Mesendoderm (in vitro differentiated cells): ENCODE measurements around the gene WDR83. TPM values are rescaled to one million over a fixed set of nuclear protein-coding genes. Genes with fewer than 3 reads are reported as not detected.
"Not testable (repeated sequence)": the region's sequence is repeated elsewhere in the genome, so short reads cannot be mapped to it uniquely, and the experiment has no call there.

Source experiments
- DNase-seq: peaks from one replicate; pipeline ENCODE4 v3.0.0; 2013
- H2AK5ac ChIP-seq: 2 replicates; pipeline ENCODE4 v1.6.1; 2013; ENCODE audit warnings: low read length, inconsistent platforms
- H2BK120ac ChIP-seq: 2 replicates; pipeline ENCODE4 v1.6.1; 2013; ENCODE audit warnings: low read depth, mild to moderate bottlenecking, low read length, moderate library complexity, mixed read lengths
- H2BK15ac ChIP-seq: replicated peaks from 2 replicates; pipeline ENCODE4 v1.6.1; 2013; ENCODE audit warnings: low read depth, mild to moderate bottlenecking, moderate library complexity
- H2BK5ac ChIP-seq: 2 replicates; pipeline ENCODE4 v1.6.1; 2013; ENCODE audit warnings: low read length, inconsistent platforms
- H3K18ac ChIP-seq: 2 replicates; pipeline ENCODE4 v1.6.1; 2013; ENCODE audit warnings: mild to moderate bottlenecking, low read length, mixed read lengths
- H3K23ac ChIP-seq: one replicate; pipeline ENCODE4 v1.6.1; 2013; ENCODE audit warnings: low read length
- H3K27ac ChIP-seq: 2 replicates; pipeline ENCODE4 v1.5.1; 2013; ENCODE audit warnings: low read depth, mild to moderate bottlenecking, inconsistent platforms, low read length, moderate library complexity
- H3K27me3 ChIP-seq: 2 replicates; pipeline ENCODE4 v1.6.1; 2013; ENCODE audit warnings: low read length, control low read depth, mild to moderate bottlenecking, inconsistent platforms; ENCODE audit not compliant: insufficient read depth, poor library complexity
- H3K36me3 ChIP-seq: 2 replicates; pipeline ENCODE4 v1.6.1; 2013; ENCODE audit warnings: low read length, inconsistent platforms; ENCODE audit not compliant: control insufficient read depth, insufficient read depth
- H3K4ac ChIP-seq: one replicate; pipeline ENCODE4 v1.6.1; 2013; ENCODE audit warnings: low read depth, mild to moderate bottlenecking, low read length, moderate library complexity
- H3K4me1 ChIP-seq: 2 replicates; pipeline ENCODE4 v1.6.1; 2013; ENCODE audit warnings: low read depth, low read length, inconsistent platforms; ENCODE audit not compliant: control insufficient read depth
- H3K4me2 ChIP-seq: 2 replicates; pipeline ENCODE4 v1.6.1; 2013; ENCODE audit warnings: low read length
- H3K4me3 ChIP-seq: 2 replicates; pipeline ENCODE4 v1.5.1; 2013; ENCODE audit warnings: mild to moderate bottlenecking, low read length
- H3K56ac ChIP-seq: one replicate; pipeline ENCODE4 v1.6.1; 2013; ENCODE audit warnings: low read length
- H3K79me1 ChIP-seq: 2 replicates; pipeline ENCODE4 v1.6.1; 2013; ENCODE audit warnings: low read length, inconsistent platforms
- H3K79me2 ChIP-seq: 2 replicates; pipeline ENCODE4 v1.6.1; 2013; ENCODE audit warnings: mild to moderate bottlenecking, low read length; ENCODE audit not compliant: control insufficient read depth, insufficient read depth
- H3K9ac ChIP-seq: 2 replicates; pipeline ENCODE4 v1.6.1; 2013; ENCODE audit warnings: low read length, inconsistent platforms
- H4K5ac ChIP-seq: one replicate; pipeline ENCODE4 v1.6.1; 2013; ENCODE audit warnings: low read length
- H4K8ac ChIP-seq: one replicate; pipeline ENCODE4 v1.6.1; 2013; ENCODE audit warnings: low read depth, mild to moderate bottlenecking, control low read depth, low read length, moderate library complexity
- WGBS: extraction: QIAGEN DNeasy Blood & Tissue Kit; methylation state at CpG from one replicate; pipeline ENCODE4 v1.1.7; 2013; ENCODE audit warnings: low lambda C conversion rate, missing lambda C conversion rate; ENCODE audit not compliant: insufficient coverage; ENCODE audit errors: extremely low coverage; 5-methylcytosine and 5-hydroxymethylcytosine counted together
- polyA plus RNA-seq, 2 experiments: library from polyadenylated mRNA; stranded (reverse); fragments of 200-250 nt; gene quantifications; one replicate each; pipeline ENCODE4 v1.2.3, GENCODE V29; 2013

WDR83 gene, protein sequence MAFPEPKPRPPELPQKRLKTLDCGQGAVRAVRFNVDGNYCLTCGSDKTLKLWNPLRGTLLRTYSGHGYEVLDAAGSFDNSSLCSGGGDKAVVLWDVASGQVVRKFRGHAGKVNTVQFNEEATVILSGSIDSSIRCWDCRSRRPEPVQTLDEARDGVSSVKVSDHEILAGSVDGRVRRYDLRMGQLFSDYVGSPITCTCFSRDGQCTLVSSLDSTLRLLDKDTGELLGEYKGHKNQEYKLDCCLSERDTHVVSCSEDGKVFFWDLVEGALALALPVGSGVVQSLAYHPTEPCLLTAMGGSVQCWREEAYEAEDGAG
- 6.8 TPM for polyA plus RNA-seq (2013, experiment 1 of 2)
- polyA plus RNA-seq (2013, experiment 2 of 2) = 6.5 TPM

DNA sequence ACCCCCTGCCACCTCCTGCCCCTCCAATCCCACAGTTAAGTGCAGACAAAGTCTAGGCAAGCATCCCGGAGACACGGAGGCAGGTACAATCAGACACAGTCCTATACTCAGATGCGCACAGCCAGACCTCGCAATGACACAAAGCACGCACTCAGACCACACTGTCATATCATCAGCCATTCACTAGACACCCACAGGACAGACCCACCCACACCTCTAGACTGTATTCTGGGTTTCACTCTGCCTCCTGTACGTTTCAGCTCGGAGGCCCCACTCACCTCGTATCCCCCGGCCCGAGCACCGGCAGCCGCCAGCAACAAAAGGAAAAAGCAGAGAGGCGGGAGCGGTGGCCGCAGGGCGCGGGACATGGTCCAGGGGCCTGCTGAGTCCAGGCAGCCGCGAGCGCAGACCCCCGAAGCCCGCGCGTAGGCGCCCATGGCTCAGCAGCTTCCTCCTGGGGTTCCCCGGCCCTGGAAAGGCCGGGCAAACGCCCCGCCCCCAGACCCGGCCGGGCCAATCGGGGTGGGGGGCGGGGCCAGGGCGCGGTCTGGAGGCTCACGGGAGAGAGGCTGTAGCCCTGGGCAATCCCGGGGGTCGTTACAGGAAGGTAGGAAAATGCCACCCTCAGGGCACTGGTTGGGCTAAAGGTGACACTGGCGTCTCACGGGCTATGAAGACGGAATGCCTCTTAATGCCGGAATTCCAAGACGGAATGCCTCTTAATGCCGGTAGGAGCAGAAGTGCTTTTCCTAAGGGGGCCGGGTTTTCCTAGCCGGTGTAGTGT, at the start of gene WDR83, which contains the start of gene MAN2B1:
TSS of gene WDR83 (plus strand) at position 543 of the 784 bp plus-strand sequence. CDS start 2,984 bp downstream, outside the sequence.
TSS of gene MAN2B1 (minus strand) at position 478 of the 784 bp plus-strand sequence. CDS start at position 437, 41 bp downstream.
- no peak within 1 kb of the TSS for H2BK120ac ChIP-seq
- H2BK15ac ChIP-seq = no peak within 1 kb of the TSS
- peaks cover 4% of the 10 kb centered on the region for H3K36me3 ChIP-seq
- WGBS = no CpG with 5 or more reads among the region's 46 CpGs
- H4K5ac ChIP-seq = peak within 1 kb of the TSS; percentile 56
- H3K4me2 ChIP-seq = peak within 1 kb of the TSS; percentile 100
- H3K79me1 ChIP-seq = peaks cover 18% of the 10 kb centered on the region
- peak within 1 kb of the TSS; percentile 88 for H2AK5ac ChIP-seq
- peak within 1 kb of the TSS; percentile 10 for H3K27ac ChIP-seq
- H3K56ac ChIP-seq = peak within 1 kb of the TSS; percentile 98
- H3K9ac ChIP-seq = peak within 1 kb of the TSS; percentile 97
- H3K79me2 ChIP-seq = peaks cover 8% of the 10 kb centered on the region
- H3K27me3 ChIP-seq = no peaks in the 10 kb centered on the region
- peak within 1 kb of the TSS; percentile 79 for H3K4me3 ChIP-seq
- DNase-seq = peak; percentile 91
- H2BK5ac ChIP-seq = no peak within 1 kb of the TSS
- peak within 1 kb of the TSS; percentile 80 for H3K23ac ChIP-seq
- H3K18ac ChIP-seq = peak within 1 kb of the TSS; percentile 33
- no peak within 1 kb of the TSS for H3K4ac ChIP-seq
- no peak within 1 kb of the TSS for H4K8ac ChIP-seq
- peaks cover 3% of the 10 kb centered on the region for H3K4me1 ChIP-seq

DNA sequence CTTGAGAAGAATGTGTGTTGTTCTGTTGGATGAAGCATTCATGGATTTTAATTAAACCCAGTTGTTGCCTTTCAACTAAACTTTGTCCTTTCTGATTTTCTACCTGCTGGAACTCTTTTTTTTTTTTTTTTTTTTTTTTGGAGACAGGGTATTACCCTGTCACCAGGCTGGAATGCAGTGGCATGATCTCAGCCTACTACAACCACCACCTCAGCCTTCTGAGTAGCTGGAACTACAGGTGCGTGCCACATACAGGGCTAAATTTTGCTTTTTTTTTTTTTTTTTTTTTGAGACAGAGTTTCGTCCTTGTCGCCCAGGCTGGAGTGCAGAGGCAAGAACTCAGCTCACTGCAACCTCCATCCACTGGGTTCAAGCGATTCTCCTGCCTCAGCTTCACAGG, 49.0 kb upstream of the WDR83 start:
- H3K4me3 ChIP-seq = no peak overlapping the region
- no peak overlapping the region for H4K5ac ChIP-seq
- H2AK5ac ChIP-seq = no peak overlapping the region
- peaks cover 41% of the 10 kb centered on the region for H3K79me2 ChIP-seq
- no peaks in the 10 kb centered on the region for H3K27me3 ChIP-seq
- no peak overlapping the region for H2BK5ac ChIP-seq
- H3K4ac ChIP-seq = no peak overlapping the region
- H3K79me1 ChIP-seq = peaks cover 1% of the 10 kb centered on the region
- no peaks in the 10 kb centered on the region for H3K4me1 ChIP-seq
- H3K23ac ChIP-seq = no peak overlapping the region
- H2BK15ac ChIP-seq = no peak overlapping the region
- H3K4me2 ChIP-seq = no peak overlapping the region
- DNase-seq = no peak
- no peak overlapping the region for H3K56ac ChIP-seq
- no peaks in the 10 kb centered on the region for H3K36me3 ChIP-seq
- no CpG with 5 or more reads among the region's 4 CpGs for WGBS
- no peak overlapping the region for H3K9ac ChIP-seq
- no peak overlapping the region for H2BK120ac ChIP-seq
- no peak overlapping the region for H3K18ac ChIP-seq
- no peak overlapping the region for H4K8ac ChIP-seq
- no peak overlapping the region for H3K27ac ChIP-seq

DNA sequence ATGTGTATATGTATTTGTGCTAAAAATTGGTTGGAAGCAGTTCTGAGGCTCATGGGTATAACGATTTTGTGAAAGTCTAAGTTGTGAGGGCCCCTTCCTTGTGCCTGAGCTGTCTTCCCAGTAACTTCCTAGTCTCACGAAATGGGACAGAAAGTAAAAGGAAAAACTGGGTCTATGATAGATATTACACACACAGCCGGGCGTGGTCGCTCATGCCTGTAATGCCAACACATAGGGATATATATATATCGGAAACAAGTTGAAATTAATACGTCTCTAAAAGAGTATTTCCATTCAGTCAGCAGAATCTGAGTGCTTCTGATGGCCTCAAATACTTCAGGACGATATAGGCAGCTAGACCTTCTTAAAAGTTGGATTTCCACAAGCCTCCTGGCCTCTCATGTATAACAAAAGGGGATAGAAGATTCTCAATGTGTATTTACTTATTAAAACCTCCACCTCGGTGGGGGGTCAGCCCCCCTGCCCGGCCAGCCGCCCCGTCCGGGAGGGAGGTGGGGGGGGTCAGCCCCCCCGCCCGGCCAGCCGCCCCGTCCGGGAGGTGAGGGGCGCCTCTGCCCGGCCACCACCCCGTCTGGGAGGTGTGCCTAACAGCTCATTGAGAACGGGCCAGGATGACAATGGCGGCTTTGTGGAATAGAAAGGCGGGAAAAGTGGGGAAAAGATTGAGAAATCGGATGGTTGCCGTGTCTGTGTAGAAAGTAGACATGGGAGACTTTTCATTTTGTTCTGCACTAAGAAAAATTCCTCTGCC, 45.2 kb upstream of the WDR83 start:
- not testable (repeated sequence) for H3K4me2 ChIP-seq, H3K36me3 ChIP-seq, H4K8ac ChIP-seq, DNase-seq, H3K4me3 ChIP-seq, H3K18ac ChIP-seq, H4K5ac ChIP-seq, H3K56ac ChIP-seq, H3K4me1 ChIP-seq, H3K4ac ChIP-seq, H3K79me1 ChIP-seq, H3K23ac ChIP-seq, H2BK15ac ChIP-seq, H2BK5ac ChIP-seq, H3K27ac ChIP-seq, H3K9ac ChIP-seq, H3K27me3 ChIP-seq, H2AK5ac ChIP-seq, H2BK120ac ChIP-seq
- no CpG with 5 or more reads among the region's 26 CpGs for WGBS
- H3K79me2 ChIP-seq = peaks cover 17% of the 10 kb centered on the region

DNA sequence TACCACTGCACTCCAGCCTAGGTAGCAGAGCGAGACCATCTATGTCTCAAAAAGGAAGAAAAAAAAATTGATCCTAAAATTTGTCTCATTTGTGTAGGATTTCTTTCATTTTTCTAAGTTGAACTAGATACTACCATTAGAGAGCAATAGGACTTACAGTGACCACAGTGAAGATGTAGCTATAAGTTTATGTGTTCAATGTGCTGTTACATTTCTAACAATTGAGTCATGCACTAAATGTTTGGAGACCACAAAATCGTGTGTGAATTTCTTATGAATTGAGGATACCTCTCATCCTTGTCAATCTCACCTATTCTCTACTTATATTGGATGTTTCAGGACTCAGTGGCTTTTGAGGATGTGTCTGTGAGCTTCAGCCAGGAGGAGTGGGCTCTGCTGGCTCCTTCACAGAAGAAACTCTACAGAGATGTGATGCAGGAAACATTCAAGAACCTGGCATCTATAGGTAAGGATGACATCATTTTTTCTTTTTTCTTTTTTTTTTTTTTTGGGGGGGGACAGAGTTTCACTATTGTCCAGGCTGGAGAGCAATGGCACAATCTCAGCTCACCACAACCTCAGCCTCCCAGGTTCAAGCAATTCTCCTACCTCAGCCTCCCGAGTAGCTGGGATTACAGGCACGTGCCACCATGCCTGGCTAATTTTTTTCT, 43.1 kb upstream of the WDR83 start:
- H3K4me3 ChIP-seq = no peak overlapping the region
- no peak overlapping the region for H2AK5ac ChIP-seq
- H3K36me3 ChIP-seq = peaks cover 8% of the 10 kb centered on the region

DNA sequence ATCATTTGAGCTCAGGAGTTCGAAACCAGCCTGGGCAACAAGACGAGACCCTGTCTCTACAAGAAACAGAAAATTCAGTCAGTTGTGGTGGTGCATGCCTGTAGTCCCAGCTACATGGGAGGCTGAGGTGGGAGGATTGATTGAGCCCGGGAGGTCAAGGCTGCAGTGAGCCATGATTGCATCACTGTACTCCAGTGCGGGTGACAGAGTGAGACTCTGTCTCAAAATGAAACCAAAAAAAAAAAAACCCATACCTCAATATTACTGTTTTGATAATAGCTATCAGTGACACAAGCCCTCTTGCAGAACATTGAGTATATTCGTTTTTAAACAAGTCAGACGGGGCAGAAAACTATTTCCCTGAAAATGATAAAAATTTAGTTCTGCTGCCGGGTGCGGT, 39.6 kb upstream of the WDR83 start:
- no peaks in the 10 kb centered on the region for H3K27me3 ChIP-seq
- H3K9ac ChIP-seq = no peak overlapping the region
- H3K56ac ChIP-seq = no peak overlapping the region
- H3K4me3 ChIP-seq = no peak overlapping the region
- no peak overlapping the region for H2BK120ac ChIP-seq
- no peak overlapping the region for H2BK15ac ChIP-seq
- H3K4ac ChIP-seq = no peak overlapping the region
- no peak overlapping the region for H3K27ac ChIP-seq
- H3K4me1 ChIP-seq = no peaks in the 10 kb centered on the region
- H4K5ac ChIP-seq = no peak overlapping the region
- DNase-seq = no peak
- WGBS = no CpG with 5 or more reads among the region's 8 CpGs
- H3K79me1 ChIP-seq = no peaks in the 10 kb centered on the region
- H3K23ac ChIP-seq = no peak overlapping the region
- H3K36me3 ChIP-seq = peaks cover 13% of the 10 kb centered on the region
- H3K4me2 ChIP-seq = no peak overlapping the region
- no peaks in the 10 kb centered on the region for H3K79me2 ChIP-seq
- no peak overlapping the region for H4K8ac ChIP-seq
- H3K18ac ChIP-seq = no peak overlapping the region
- no peak overlapping the region for H2BK5ac ChIP-seq
- H2AK5ac ChIP-seq = no peak overlapping the region

More for the DNA sequence above, 43.1 kb upstream of the WDR83 start:
- no peaks in the 10 kb centered on the region for H3K27me3 ChIP-seq
- no peaks in the 10 kb centered on the region for H3K4me1 ChIP-seq
- H3K18ac ChIP-seq = no peak overlapping the region
- no peak overlapping the region for H4K5ac ChIP-seq
- H3K56ac ChIP-seq = no peak overlapping the region
- DNase-seq = no peak
- H3K9ac ChIP-seq = no peak overlapping the region
- no peak overlapping the region for H2BK5ac ChIP-seq
- H3K79me2 ChIP-seq = peaks cover 7% of the 10 kb centered on the region
- H3K4ac ChIP-seq = no peak overlapping the region
- H3K23ac ChIP-seq = no peak overlapping the region
- H3K27ac ChIP-seq = no peak overlapping the region
- no peak overlapping the region for H2BK15ac ChIP-seq
- no CpG with 5 or more reads among the region's 4 CpGs for WGBS
- no peak overlapping the region for H4K8ac ChIP-seq
- H2BK120ac ChIP-seq = no peak overlapping the region
- no peak overlapping the region for H3K4me2 ChIP-seq
- peaks cover 1% of the 10 kb centered on the region for H3K79me1 ChIP-seq
